SK-N-SH treated with all-trans-retinoic acid at 6 μM for 48 hours (cell line): ENCODE measurements around the gene ZNF518B.

Experiments used
- ARNTL ChIP-seq: fragments of 450-650 bp; formaldehyde crosslinking; IDR thresholded peaks from 2 replicates; pipeline ENCODE4 v1.5.0; 2020; ENCODE audit warnings: low read depth, mild to moderate bottlenecking, moderate library complexity, borderline replicate concordance
- CREB5 ChIP-seq: fragments of 250-450 bp; sonication (Bioruptor Pico); IDR thresholded peaks from 2 replicates; pipeline ENCODE4 v1.5.1; 2020; ENCODE audit warnings: low read depth, mild to moderate bottlenecking, moderate library complexity
- ISL1 ChIP-seq: fragments of 250-450 bp; sonication (Bioruptor Pico); IDR thresholded peaks from 2 replicates; pipeline ENCODE4 v2.1.2; 2022; ENCODE audit warnings: mild to moderate bottlenecking, moderate library complexity
- TSHZ2 ChIP-seq: fragments of 250-450 bp; sonication (Bioruptor Pico); IDR thresholded peaks from 2 replicates; pipeline ENCODE4 v1.5.0; 2020; ENCODE audit warnings: mild to moderate bottlenecking, moderate library complexity
- ZFP30 ChIP-seq: fragments of 450-650 bp; formaldehyde crosslinking; IDR thresholded peaks from 2 replicates; pipeline ENCODE4 v1.5.0; 2022; ENCODE audit warnings: mild to moderate bottlenecking, moderate library complexity
- ZNF8 ChIP-seq: fragments of 450-650 bp; formaldehyde crosslinking; IDR thresholded peaks from 2 replicates; pipeline ENCODE4 v1.5.0; 2020; ENCODE audit warnings: mild to moderate bottlenecking, moderate library complexity

GRCh38 chr4:10466161-10466560 lies 8.9 kb upstream of the ZNF518B start:
- no peak for TF ChIP-seq CREB5 (CRISPR knock-in tag)
- no peak for TF ChIP-seq ZFP30
- TF ChIP-seq ZNF8 (CRISPR knock-in tag) = no peak
- no peak for TF ChIP-seq ISL1 (CRISPR knock-in tag)
- no peak for TF ChIP-seq ARNTL (CRISPR knock-in tag)
- TF ChIP-seq TSHZ2 = no peak
